Superior temporal gyrus (tissue), 1 donor: ENCODE measurements around the gene KMT2D.
"Not testable (repeated sequence)": the region's sequence is repeated elsewhere in the genome, so short reads cannot be mapped to it uniquely, and the experiment has no call there.

ENCODE experiments used
- DNase-seq: peaks from one replicate; pipeline ENCODE4 v3.0.0-alpha.2; 2016; ENCODE audit errors: extremely low spot score

Gene KMT2D

DNA sequence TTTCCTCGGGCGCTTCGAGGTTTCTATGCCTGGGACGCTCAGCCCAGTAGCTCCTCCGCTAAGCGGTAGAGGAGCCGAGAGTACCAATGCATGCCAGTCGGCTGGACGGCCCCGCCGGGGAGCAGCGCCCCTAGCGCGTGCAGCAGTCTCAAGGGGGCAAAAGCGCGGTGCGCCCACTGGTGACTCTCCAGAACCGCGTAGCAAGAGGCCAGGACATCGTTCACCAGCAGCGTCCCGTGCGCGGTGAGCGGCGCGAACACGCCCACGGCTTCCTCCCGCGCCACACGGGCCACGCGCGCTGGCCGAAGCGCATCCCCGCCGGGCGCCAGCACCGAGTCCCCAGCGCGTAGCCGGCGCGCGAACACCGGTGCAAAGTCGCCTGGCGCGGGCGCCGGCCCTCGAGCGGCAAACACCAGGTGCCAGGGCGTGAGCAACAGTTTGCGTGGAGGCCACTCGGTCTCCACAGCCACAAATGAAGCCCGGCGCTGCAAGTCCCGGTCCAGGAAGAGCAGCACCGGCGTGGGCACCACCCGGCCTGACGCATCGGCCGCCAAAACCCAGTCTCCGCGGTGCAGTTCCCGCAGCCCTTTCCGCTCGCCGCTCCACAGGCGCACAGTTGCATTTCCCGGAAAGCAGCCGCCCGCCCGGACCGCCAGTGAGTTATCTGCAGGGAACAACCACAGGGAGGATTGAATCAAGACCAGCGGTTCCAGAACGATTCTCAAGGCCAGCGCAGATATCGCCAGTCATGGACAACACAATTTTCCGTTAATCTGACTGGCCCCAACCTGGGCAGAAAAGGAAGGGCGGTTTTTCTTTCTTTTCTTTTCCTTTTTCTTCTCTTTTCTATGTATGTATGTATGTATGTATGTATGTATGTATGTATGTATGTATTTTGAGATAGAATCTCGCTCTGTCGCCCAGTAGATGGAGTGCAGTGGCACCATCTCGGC is 29.5 kb upstream of the KMT2D start:
- peak; percentile 40 for DNase-seq

DNA sequence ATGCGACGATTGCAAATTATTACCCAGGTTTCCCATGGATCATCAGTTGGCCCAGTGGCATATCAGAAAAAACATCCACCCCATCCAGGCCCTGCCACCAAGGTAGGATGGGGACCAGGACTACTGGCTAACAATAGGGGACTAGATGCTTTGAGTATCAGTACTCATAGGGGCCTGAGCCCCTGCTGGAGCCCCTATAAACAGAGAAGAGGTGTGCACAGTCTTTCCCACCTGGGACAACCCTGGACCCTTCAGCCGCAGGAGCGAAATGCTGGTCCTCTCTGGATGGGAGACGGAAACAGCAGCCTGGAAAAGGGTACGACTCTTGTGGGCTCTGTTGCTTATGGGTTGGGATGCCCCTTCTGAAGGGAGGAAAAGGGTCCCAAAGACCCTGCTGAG is 28.3 kb upstream of the KMT2D start:
- no peak for DNase-seq

DNA sequence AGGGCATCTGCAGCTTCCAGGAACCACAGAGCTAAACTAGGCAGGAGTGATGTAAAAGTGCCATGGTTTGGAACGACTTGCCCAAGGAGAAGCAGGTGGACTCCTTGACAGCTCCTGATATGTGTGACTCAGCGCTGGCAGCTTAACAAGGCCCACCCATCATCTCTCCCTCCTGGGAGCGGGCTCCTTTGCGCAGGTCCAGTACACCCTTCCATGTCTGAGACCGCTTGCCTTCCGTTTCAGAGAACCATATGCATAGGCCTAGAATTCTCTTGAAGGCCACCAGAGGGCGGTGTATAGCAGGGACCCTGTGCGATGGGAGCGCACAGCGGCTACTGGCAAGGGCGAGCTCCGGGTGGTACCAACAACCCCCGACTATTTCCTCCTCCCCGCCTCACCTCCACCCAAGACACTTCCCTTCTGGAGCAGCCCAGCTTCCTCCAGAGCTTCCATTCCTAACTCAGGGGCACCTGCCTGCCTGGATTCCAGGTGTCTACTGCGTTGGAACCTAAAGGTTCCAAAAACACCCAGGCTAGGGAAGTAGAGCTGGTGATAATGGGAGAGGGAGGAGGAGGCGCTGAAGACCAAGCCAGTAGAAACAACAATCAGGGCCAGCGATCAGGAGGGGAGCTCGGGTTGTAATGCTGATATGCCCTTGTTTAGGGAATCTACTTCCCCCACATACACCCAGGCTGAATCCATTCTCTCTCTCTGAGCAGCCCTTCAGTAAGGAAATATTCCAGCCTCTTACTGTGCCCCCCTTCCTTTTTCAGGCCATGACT is 27.7 kb upstream of the KMT2D start:
- DNase-seq: peak; percentile 93

DNA sequence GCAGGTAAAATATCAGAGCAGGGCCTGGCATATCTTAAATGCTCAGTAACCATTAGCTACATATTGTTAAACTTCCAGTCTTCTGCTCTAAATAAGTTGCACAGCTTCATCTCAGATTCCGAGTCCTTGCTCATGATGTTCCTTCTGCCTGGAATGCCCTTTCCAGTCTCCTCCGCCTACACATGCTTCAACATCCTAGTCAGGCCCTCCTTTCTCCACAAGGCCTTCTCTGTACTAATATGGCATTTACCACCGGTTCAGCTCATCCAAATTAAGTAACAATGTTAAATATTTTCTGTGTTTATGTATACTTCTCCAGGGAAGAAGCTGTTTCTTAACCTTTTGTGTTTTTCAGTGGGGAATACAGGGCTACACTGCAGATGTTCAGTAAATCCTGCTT is 25.5 kb upstream of the KMT2D start:
- DNase-seq: no peak

DNA sequence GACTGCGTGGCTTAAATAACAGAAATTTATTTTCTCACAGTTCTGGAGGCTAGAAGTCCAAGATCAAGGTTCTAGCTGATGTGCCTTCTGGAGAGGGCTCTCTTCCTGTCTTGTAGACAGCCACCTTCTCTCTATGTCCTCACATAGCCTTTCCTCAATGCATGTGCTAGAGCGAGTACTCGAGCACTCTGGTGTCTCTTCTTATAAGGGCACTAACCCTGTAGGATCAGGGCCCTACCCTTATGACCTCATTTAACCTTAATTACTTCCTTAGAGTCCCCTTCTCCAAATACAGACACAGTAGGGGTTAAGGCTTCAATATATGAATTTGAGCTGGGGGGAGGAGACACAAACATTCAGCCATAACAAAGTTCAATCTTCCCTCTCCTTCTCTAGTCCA is 23.8 kb upstream of the KMT2D start:
- no peak for DNase-seq

DNA sequence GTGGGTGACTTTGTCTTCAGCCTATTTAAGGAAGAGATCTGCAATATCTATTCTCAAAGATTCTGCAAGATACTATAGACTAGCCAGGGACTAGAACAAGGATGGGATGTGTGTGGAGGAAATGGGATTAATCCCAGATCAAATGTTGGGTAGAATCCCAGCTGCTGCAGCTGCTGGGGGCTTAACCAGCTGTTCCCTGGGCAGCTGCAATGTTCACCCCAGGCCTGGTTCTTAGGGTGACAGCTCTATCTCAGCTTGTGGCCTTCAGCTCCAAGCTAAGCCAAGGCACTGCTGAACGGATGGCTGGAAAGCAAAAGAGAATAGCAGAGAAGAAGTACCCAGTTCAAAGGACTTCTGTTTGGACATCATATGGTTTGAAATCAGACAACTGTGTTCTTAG is 19.2 kb upstream of the KMT2D start:
- DNase-seq: no peak

DNA sequence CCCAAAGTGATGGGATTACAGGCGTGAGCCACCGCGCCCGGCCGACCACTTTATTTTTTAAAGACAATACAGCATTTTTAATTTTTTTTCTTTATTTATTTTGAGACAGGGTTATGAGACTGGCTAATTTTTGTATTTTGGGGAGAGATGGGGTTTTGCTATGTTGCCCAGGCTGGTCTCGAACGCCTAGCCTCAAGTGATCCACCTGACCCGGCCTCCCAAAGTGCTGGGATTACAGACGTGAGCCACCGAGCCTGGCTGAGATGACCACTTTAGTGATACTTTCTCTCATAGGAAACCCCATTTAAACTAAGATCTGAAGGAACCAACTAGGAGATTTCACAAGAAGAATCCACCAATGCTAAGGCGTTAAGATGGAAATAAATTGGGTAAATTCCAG is 10.4 kb upstream of the KMT2D start:
- DNase-seq: no peak

DNA sequence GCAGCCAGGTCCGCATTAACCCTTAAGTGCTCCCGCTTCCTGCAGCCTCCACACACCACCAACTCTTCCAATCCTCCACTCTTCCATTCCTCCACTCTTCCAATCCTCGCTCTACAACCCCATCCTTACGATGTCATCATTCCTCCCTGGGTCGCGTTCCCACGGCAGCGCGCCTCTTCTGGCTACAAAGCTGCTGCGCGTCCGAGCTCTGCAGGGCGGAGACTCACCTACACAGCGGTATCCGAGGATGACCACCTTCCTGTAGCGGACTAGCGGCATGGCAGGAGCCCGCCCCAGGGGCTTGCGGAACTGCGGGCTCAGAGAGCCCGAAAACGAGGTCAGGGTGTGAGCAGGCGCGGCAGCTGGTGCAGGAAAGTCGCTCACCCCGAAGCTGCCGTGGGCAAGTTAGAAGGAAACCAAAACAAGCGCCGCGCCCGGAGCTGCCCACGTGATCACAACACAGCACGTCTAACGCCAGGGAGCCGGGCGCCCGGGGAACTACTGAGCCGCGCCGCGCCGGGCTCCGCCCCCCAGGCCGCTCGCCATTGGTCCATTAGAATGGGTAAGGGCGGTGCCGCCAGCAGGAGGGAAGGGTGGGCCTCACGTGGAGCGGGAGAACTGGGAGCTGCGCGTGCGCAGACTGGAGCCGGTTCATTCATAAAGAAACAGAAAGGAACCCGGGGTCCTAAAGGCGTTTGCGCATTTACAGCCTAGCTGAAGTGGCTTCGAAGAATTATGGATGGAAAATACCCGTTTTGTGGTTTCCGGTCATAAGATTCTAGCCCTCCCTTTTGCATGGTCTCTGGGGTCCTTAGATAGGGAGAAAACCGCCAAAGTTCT is 9.1 kb upstream of the KMT2D start, which contains the start of gene RHEBL1:
Gene RHEBL1, minus strand, starts transcription at position 473 of the 840 bp plus-strand sequence. Its CDS starts 194 bp downstream, at position 279.
- DNase-seq: peak; percentile 96

DNA sequence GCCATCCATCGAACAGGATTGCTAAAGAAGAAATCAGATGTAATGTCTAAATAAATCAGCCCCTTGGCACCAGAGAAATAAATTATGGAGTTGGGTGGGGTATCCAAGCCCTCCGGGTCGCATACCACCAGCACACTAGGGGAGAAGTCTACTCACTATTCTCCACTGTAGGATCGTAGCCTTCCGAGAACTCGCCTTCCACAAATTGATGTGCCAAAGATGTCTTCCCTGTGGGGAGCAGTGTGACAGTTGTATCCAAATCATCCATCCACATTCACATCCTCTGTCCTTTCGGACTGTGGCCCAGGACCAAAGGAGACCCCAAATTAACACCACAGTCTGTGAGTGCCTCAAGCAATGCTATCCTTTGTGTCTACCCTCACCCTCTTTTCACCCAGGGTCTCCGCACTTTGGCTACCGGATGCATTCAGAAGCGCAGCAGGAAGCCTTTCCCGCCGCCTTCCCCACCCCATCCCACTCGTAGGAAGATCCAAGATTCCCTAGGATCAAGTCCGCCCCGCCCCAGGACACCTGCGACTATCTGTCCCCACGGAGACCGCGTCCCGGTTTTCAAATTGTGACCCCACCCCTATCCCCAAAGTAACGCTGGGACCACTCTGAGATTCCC is 8.4 kb upstream of the KMT2D start:
- no peak for DNase-seq

DNA sequence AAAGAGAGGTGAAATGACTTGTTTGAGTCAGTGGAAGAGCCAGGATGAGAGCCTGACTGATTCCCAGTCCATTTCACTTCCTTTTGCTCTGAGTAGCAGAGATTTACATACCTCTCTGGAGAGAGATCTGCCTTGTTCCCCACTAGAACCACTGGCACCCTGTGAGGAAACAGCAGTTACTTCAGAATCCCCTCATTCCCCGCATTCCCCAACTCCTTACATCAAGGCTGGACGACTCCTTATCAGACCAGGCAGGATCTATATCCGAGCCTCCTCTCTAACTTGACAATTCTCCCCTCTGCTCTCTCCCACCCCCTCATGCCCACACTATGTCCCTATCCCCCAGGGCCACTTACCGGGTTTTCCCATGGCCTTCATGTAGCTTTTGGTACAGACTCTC is 5.5 kb upstream of the KMT2D start:
- DNase-seq: no peak

DNA sequence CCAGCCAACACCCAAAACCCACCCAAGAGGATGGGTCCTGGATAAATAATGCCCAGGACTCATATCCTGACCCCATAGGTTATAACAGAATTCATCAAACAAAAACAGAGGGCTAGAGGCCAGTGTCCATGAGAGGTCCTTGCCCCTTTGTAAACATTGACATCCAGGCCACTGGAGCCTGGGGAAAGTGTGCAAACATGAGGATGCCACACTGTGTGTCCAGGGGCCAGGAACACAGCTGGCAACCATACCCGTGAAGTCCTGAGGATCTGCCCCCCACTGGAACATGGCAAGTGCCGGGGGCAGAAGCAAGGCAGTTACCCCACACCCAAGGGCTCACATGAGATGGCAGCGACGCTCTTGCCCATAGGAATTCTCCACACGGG is 4.2 kb upstream of the KMT2D start:
- DNase-seq: no peak

DNA sequence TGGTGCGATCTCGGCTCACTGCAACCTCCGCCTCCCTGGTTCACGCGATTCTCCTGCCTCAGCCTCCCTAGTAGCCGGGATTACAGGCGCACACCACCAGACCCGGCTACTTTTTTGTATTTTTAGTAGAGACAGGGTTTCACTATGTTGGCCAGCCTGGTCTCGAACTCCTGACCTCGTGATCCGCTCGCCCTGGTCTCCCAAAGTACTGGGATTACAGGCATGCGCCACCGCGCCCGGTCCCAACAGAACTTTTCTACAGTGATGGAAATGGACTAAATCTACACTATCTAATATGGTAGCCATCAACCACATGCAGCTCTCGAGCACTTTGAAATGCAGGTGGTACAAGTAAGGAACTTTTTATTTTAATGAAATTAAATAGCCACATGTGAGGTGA is 1.3 kb upstream of the KMT2D start:
- DNase-seq: not testable (repeated sequence)

DNA sequence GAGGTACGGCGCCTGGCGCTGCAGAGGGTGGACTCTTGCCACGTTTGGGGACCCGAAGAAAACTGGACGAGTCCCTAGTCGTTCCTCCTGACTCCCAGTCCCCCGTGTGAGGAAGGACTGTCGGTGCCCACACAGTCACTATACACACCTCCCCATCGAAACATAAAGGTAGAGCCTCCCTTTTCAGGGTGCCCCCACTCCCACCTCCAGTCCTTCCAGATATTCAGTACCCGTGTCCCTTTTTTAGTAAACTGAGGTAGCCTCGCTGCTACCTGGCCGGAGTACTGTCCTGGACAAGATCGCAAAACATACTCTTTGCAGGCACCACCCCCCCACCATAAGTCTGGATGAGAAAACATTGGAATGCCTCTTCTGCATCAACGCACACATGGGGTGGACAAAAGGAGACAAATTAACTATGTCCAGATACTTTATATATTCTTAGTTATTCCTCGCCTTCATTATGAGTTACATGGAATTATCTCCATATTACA is 610 bp upstream of the KMT2D start:
- DNase-seq: no peak

DNA sequence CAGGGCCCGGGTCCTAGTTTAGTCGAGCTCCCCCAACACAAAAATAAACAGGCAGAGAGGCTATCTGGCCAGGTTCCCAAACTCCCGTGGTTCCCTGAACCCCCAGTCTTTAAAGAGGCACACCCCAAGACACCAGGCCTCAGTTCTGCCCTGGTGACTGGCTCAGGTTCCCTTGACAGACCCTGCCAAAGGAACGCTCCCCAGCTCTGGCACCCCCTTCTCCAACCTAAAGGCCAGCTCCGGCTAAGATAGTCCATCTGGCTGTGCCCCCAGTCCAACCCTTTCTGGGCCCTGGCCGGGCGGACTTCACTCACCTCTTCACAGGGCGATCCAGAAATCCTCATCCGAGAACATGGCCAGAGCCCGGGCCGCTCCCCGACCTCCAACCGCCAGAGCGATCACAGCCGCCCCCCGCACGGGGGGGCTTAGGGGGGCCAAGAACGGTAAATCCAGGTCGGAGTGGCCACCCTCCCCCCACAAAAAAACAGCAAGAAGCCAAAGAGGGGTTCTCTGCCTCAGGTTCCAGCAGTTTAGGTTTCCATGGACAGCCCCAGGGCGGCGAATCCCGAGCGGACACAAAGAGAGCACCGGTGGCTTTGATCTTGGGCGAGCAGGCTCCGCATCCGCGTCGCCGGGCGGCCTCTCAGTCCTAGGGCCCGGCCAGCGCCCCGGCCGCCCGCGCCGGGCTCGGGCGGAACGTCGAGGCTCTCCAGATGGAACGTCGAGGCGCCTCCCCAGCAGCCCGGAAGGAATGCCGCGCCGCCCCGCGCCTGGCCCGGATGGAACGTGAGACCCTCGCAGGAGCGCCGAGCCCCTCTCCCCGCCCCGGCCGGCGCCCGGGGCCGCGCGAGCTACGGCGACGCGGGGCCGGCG is 1.1 kb downstream of the KMT2D start:
- no peak for DNase-seq

DNA sequence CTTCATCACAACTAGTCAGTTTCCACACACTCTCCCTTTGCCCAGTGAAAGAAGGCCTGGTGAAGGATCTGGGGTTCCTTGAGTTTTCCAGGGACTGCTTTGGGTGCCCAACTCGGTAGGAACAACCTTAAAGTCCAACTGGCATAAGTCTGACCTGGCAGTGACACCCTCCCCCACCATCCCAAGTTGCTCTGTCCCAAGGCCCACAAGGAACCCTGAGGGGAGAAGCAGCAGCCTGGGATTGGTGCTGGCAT is 1.6 kb downstream of the KMT2D start:
- DNase-seq: no peak

DNA sequence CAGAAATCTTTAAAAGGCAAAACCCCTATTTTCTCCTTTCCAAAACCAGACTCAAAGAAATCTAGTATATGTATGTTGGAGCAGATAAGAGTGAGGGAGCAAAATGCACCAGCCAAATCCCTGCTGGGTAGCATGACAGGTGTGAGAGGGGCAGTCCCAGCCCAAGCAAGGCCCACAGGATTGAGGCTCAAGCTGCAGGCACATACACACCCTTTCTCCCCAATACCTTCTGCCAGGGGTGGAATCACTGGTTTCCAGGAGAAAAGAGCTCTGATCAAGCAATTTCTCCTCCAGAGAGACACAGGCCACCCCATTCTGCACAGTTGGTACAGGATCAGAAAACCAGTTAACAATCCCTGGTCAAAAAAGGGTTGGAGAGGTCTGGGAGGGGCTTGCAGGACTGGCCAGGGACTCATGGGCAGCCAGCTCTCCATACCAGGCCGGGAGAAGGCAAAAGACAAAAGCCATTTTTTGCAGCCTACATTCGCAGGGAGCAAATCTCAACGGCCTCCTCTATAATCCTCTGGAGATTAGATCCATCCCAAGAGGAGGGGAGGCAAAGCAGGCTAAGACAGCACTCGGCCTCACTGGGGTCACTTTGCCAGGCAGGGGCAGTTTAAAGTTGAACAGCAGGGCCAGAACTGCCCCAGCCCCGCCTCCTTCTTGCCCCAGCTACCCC is 2.1 kb downstream of the KMT2D start:
- no peak for DNase-seq

DNA sequence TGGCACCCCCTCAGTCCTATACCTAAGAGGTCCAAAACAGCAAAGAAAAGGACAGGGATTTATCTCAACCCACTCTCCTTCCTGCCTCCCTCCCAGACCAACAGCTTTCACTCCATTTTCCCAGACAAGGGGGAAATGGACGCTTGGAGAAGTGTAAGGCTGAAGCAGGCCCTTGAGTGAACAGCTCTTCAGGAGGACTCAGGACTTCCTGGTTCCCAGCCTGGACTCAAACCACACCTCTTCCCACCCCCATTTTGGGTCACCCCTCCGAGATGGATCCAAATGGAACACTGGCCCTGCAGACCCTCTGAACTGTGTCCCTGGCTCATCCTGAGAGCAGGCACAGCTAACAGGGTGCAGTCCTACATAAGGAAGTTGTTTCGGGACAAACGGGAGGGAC is 2.7 kb downstream of the KMT2D start:
- DNase-seq: no peak

DNA sequence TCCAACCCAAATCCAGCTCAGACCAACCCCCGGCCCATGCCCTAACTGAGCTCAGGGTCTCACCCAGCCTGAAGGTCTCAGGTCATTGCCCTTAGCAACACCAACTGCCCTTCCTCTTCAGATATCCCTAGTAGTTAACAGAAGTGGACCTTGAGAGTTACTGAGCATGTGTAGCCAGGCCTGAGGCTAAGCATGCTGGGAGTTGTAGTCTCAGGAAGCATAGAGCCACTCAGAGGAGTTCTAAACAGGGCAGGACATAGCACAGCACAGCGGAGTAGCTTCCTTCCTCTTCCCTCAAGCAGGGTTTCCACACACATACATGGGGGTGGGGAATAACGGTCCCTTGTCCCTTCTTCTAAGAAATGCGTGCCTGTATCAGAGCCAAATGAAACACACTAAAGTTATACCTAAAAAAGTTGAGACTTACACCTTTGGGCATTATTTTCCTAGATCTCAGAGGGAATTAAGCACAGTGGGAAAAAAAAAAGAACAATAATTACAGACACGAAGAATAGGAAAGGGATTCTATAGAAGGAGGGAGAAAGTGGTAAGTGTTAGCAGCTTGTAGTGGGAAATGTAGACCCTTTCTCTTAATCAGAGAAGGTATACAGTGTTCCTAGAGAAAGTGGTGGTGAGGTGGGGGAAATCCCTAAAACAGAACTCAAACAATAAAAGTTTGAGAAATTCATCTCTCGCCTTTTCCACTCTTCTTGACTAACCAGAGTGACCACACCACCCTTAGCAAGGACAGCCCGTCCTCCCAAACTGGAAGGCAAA is 4.4 kb downstream of the KMT2D start:
- peak; percentile 73 for DNase-seq

DNA sequence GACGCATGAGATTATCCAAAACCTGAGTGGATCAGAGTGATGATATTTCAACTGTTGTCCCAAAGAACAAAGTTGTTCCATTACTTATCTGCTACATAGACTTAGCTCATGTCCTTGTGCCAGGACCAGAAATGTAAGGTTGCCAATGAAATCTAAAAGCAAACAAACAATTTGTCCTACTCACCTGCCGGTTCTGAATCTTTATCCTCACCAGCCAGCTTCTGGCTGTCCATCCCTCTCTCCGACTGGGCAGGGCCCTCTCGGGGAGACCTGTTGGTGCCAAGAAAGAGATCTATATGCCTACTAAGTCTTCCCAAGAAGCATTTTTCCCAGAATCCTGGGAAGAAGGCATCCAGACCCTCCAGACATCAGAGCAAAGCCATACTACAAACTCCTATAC is 5.5 kb downstream of the KMT2D start:
- no peak for DNase-seq
